HG03060 (cell line): ENCODE data around the gene MACROD2.

Experiments used
- ATAC-seq: cut with Tn5 transposase; IDR thresholded peaks from one replicate; pipeline ENCODE4 v1.9.1; 2021; ENCODE audit warnings: low read depth, moderate number of reproducible peaks; ENCODE audit not compliant: unreplicated experiment

MACROD2 gene

DNA sequence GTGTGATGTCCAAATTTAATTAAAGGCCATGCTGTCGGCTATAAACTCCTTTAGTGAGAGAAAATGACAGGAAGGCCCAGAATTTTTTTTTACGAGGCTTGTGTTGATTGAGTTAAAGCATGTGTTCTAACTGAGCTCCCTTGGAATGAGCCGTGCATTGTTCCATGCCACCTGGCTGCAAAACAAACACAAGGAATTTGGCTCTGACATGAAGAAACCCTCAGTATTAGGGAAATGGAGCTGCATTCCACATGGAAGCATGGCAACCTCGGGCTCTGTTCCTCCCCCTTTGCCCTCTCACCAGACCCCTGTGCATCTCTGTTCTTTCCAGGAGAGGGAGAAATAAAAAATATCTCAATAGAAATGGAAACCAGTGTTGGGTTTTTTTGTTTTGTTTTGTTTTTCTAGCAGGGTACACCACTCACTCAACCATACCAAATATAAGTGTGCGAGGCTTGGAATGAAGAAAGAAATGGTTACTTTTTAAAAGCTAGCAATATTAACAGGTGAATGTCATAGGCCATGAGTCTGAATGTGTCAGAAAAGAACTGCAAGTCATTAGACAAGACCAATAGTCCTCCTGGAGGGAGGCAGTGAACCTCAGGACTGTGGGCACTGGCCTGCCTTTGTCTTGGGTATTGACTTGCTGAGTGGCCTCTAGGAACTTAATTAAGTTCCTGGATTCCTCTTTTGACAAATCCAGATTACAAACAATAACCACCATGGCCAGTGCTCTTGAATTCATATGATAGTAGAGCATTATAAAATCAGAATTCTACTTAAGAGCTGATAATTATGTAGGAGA is 1642.8 kb downstream of the MACROD2 start:
- ATAC-seq, result no peak

- ATAC-seq, result no peak
These were observed 1643.5 kb downstream of the MACROD2 start for GRCh38 chr20:15638816-15639215.

- no peak for ATAC-seq
These were observed 1644.5 kb downstream of the MACROD2 start for GRCh38 chr20:15639839-15640238.

GRCh38 chr20:15642109-15642508 is 1646.8 kb downstream of the MACROD2 start:
- no peak for ATAC-seq

DNA sequence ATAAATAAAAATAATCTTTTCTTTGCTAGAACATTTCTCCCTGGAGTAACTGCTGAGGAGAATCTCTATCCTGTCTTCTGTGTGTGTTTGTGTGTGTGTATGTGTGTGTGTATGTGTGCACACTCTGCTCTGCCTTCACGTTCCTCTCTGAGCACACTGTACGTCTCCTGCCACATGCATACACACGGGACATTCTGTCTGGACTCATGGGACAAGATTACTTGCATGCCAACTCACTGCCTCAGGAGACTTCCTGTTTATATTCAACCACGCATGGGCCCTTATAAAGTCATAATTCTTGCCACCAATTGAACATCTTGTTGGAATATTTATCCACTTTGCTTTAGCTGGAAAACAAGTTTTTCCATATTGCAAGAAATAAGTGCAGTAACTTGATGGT is 1647.4 kb downstream of the MACROD2 start:
- no peak for ATAC-seq

- no peak for ATAC-seq
These were observed 1648.4 kb downstream of the MACROD2 start for GRCh38 chr20:15643713-15644112.

DNA sequence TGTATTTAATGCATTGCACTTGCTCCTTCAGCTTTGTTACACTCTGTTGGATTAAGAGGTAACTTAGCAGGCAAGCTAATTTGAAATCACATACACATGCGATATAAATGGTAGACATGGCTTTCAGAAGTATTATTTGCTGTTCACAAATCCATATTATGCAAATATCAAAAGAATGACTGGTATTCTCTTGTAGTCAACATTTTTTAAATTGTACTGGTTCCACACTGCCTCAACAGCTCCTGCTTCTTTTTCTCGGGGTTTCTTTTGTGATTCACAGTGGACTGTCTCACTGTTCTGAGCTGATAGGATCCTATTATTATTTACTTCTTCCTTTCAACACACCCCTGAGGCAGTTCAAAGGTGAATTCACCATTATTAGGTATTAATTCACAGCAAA is 1650.5 kb downstream of the MACROD2 start:
- ATAC-seq, result no peak

GRCh38 chr20:15653396-15654207 is 1658.3 kb downstream of the MACROD2 start:
- no peak for ATAC-seq

GRCh38 chr20:15654208-15654649 is 1658.9 kb downstream of the MACROD2 start:
- peak; percentile 97 for ATAC-seq

GRCh38 chr20:15655295-15655874 is 1660.1 kb downstream of the MACROD2 start:
- ATAC-seq, result no peak

- no peak for ATAC-seq
These were observed 1660.8 kb downstream of the MACROD2 start for GRCh38 chr20:15656124-15656523.

DNA sequence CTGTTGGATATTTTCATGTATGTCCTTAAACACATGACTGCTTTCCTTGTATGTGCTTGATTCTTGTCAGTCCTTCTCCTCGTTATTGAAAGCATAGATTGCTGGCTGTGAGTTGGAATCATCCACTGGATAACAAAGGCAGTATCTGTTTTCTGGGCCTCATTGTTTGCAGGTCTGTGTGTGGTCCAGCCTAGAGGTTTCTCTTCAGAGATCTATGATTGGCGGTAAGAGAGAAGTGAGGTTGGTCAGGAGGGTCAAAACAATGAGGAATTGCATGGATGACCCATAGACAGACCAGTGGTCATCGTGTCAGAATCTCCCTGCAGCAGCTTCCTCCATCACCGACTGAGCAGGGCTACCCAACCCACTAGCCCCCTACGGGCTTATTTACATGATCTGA is 1663.0 kb downstream of the MACROD2 start:
- ATAC-seq, result no peak

DNA sequence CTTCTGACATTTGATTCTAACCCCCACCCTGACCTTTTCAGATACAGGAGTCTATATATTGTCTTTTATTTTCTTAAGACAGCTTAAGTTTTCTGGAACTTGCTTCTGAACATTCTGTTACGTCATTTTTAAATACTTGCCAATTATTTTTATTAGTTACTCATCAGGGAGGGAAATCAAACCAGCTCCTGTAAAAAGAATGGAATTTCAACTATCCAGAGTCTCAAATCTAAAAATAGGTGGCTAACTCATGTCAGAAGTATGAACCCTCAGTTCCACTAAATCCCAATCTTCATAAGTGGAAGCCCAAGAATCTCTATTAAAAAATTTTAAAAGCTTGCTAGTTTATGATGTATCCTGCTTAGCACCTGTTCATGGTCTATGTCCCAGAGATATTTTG is 1677.9 kb downstream of the MACROD2 start:
- ATAC-seq, result no peak

GRCh38 chr20:15674253-15675060 is 1679.1 kb downstream of the MACROD2 start:
- ATAC-seq, result no peak

- ATAC-seq, result no peak
These were observed 1679.8 kb downstream of the MACROD2 start for GRCh38 chr20:15675061-15675514.

DNA sequence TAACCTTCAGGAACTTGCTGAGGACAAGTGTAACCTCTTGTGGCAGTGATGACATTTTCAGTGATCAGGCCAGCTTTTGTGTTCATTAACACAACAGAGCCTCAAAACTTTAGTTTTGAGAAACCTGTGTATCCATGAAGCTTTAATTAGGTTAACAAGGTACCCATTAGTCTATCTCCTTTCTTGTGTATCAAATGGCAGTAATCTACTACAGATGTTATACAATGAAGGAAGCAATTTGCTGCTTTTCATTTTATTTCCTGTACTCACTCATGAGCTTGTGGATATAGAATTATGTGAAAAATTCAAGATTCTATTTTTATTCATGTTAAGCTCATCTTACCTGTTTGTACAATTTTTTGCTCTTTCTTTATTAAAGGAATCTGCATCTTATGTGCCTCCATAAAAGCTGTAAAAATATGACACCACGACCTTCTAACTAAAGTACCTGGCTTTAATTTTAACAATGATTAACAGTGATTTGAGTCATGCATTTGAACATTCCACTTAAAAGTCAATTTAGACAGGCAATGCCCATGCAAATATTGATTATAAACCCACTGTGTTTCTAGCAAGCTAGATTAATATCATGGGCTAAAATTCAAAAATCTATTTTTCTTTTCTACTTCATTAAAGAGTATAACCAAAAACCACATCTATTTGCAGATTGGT is 1680.6 kb downstream of the MACROD2 start:
- no peak for ATAC-seq

DNA sequence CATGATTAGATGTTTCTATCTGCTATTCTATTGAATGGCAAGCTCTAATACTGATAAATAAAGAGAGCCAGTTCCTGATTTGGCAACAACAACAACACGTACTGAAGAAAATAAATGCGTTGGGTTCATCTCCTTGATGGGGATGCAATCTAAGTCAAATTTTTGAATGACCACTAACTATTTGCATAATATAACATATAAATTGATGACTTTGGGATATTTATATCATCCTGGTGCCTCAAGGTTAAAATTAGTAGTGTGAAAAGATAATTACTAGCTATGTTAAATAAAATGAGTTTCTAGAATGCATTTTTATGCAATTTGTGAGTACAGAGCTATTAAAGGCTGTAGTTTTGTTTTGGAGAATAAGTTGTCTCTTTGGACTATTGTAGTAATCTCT is 1681.5 kb downstream of the MACROD2 start:
- ATAC-seq, result no peak

- no peak for ATAC-seq
These were observed 1687.4 kb downstream of the MACROD2 start for GRCh38 chr20:15682690-15683089.

GRCh38 chr20:15692570-15692969 is 1697.3 kb downstream of the MACROD2 start:
- ATAC-seq, result no peak
